HG02798 (cell line): ENCODE results near the gene GTF2F1.
A peak's percentile ranks its signal among the peaks of the same experiment; 100 is the strongest.
"Not testable (repeated sequence)": the region's sequence is repeated elsewhere in the genome, so short reads cannot be mapped to it uniquely, and the experiment has no call there.

Experiments used
- ATAC-seq: cut with Tn5 transposase; IDR thresholded peaks from one replicate; pipeline ENCODE4 v1.9.1; 2021; ENCODE audit warnings: mild to moderate bottlenecking; ENCODE audit not compliant: unreplicated experiment, poor library complexity

Gene GTF2F1

DNA sequence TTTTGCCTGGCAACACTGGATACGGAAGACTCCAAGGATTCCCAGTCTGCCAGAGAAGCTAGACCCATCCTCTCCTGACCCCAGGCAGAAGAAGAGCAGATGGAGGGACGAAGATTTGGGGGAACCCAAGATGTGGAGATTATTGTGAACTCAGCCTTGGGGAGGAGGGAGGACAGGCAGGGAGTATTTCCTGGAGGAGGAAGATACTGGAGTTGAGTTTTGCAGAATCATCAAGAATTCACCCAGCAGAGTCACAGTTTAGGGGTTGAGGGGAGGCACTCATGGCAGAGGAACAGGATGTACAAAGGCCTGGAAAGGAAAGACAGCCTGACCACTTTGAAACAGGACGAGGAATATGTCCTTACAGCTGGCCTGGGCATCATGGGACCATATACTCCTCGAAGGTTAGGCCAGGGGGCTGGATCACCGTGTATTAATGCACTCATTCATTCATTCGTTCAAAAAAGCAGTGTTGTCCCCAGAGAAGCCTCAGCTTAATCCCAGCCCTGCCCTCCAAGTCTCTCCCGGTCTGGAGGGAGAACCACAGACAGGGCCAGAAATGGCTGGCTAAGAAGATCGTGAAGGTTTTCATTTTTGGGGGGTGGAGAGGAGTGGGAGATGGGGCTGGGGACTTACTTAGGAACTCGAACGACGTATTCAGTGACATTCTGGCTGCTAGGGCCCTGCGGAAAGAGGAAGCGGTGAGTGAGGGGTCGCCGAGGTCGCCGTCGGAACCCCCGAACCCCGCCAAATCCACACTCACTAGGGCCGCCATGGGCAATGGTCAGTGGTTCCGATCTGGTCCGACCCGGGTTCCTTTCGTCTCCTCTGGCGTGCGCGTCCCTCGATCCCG, 517 bp downstream of the GTF2F1 start:
- ATAC-seq, result no peak

DNA sequence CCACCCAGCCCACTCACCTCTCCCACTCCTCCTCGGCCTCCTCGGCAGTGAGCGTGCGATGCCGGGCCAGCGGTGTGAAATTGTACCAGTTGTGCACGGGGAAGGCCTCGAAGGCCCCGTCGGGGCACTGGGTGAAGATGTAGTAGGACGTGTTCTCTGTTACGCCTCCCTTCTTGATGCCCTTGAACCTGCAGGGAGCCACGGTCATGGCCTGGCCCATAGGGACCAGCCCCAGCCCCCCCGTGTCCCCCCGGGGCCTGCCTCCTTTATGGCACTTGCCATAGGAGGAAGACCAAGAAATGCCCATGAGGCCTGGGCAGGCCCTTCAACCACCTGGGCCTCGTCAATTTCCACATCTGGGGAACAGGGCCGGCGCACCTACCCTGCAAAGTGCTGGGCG, 5.6 kb downstream of the GTF2F1 start:
- no peak for ATAC-seq

DNA sequence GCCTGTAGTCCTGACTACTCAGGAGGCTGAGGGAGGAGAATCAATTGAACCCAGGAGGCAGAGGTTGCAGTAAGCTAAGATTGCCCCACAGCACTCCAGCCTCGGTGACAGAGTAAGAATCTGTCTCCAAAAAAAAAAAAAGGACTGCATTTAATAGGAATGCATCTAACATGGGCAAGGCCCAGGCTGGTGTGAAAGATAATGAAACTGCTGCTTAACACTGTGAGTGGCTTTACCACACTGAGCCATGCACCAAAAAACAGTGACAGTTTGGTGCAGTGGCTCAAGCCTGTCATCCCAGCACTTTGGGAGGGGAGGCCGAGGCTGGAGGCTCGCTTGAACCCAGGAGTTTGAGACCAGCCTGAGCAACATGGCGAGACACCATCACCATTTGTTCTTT, 8.6 kb downstream of the GTF2F1 start:
- ATAC-seq, result no peak

DNA sequence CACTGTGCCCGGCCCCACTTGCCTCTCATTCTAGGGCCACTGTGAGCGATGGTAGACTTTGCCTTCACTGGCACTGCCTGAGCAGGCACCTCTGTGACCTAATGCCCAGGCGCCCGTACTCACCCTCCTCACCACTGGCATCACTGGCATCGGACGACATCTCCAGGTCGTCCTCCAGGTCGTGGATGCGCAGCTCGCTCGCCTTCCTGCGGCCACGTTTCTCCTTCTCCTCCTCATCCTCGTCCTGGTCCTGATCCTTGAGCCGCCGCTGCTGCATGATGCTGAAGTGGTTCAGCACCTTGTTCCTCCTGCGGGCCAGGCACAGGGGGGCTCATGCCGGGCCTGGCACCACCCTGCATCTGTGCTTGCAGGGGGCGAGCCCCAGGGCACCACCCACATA, 9.8 kb downstream of the GTF2F1 start:
- ATAC-seq, result no peak

DNA sequence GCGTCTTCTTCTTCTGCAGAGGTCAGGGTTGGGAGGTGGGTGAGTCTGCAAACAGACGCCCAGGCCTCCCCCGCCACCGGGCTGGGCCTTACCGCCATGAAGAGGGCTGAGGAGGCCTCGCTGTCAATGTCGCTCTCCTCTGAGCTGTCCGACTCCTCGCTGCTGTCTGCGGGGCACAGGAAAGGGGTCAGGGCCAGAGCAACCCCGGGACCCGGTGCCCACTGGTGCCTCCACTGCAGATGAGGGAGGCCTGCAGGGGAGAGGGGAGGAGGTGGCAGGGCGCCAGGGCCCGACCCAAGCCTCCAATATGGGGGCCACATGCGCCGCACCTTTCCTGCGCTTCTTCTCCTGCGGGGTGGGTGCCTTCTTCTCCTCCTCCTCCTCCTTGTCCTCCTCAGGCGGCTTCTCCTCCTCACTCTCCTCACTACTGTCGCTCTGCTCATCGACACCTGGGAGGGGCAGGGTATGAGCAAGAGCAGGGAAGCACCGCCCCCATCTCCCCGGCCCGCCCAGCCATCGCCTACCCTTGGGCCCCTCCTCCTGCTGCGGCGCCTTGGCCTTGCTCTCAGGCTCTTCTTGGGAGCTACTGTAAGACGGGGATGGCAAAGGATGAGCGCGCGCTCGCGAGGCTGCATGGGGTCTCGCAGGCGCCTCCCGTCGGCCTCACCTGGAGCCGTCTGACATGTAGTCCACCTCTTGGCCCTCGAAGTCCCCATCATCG, 11.8 kb downstream of the GTF2F1 start:
- no peak for ATAC-seq

DNA sequence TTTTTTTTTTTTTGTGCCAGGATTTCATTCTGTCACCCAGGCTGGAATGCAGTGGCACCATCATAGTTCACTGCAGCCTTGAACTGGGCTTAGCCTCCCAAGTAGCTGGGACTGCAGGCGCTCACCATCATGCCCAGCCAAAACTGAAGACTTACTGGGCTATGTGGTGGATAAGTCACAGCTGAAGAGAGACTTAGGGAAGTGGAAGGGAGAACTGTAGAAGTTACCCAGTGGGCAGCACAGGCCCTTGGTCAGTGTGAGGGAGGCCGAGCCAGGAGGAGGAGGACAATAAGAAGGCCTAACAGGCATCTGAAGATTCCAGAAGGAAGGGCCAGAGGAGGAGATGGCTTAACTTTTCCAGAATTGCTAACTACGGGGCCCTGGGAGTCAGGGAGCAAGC, 13.2 kb downstream of the GTF2F1 start:
- no peak for ATAC-seq

DNA sequence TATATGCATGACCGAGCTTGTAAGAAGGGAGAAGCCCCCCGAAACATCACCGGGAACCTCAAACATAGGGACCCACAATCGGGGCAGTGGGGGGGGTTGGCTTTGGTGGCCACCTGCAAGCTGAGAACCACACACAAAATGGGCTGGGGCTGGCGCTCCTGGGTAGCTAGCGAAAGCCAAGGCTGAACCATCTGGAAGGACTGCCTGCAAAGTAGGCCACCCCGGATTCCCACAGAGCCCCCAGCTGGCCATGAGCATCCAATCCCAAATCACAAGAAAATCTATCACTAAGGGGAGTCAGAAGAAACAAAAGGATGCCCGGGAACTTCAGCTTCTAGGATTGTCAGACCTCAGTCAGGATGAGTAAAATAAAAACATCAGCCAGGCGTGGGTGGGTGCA, 14.5 kb downstream of the GTF2F1 start:
- no peak for ATAC-seq

DNA sequence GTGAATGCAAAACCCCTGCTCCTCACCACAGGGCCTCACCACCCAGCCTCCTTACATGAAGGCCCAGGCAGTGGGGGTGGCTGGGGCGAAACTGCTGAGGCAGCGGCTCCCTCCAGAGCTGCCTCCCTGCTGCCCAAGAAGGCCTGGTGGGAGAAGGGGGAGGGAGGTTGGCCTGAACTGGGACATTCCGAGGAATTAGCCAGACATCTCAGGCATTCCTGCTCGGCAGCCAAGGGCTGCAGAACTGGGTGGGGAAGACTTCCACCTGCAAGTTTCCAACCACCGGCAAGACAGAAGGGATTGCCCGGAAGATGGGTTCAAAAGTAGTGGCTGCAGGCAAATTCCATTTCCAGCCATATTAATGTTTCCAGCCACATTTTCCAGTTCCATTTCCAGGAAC, 14.9 kb downstream of the GTF2F1 start:
- no peak for ATAC-seq

DNA sequence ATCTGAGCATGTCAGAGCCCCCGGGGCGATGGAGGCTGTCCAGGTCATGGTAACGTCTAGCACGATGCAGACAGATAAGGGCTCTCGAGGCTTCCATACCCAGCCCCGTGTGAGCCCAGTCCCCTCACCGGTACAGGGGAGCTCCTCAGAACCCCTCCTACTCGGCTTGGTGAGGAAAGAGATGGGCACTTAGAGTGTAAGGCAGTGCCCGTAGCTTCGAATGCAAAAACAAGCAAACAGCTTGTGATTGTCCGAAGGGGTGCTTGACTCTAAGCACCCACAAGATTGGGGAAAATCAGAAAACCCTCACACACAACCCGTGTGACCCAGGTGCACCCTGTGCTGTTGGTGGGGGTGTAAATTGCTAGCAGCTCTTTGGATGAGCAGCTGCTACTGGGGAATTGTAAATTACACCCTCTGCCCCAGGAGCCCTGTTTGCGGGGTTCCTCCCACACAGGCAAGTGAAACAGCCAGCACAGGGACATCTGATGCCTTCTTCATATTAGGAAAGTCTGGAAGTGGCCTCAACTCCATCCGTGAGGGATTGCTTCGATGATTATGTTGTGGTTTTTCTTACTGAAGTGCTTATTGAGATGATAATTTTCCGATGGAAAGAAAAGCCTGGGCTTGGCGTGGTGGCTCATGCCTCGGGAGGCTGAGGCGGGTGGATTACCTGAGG, 16.3 kb downstream of the GTF2F1 start:
- no peak for ATAC-seq

DNA sequence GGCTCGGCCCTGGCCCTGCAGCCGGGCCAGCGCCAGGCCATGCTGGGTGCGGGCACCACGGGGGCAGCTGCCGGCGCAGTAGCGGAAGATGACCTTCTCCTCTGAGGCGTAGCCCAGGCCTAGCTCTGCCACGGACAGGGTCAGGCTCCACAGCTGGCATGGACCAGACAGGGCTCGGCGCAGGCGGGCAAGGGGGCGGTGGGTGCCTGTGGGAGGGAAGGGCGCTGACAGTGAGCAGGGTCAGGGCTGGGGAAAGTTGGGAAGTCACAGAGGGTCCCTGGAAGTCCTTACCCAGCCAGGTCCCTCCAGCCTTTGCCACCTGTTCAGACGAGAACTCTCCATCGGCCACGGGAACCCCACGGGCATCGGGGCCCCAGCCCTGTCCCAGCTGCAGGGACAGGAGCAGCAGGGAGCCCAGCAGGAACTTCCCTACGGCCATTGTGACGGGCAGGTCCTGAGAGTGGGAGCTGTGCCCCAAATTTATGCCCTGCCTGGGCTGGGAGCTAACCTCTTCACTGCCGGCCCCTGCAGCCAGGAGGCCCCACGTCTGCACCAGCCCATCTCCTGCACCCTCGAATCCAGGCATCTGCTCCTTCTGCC, 17.5 kb downstream of the GTF2F1 start, which contains the start of gene PSPN:
TSS of gene PSPN (minus strand) at position 523 of the 600 bp plus-strand sequence. CDS start at position 439, 84 bp downstream.
- no peak for ATAC-seq

DNA sequence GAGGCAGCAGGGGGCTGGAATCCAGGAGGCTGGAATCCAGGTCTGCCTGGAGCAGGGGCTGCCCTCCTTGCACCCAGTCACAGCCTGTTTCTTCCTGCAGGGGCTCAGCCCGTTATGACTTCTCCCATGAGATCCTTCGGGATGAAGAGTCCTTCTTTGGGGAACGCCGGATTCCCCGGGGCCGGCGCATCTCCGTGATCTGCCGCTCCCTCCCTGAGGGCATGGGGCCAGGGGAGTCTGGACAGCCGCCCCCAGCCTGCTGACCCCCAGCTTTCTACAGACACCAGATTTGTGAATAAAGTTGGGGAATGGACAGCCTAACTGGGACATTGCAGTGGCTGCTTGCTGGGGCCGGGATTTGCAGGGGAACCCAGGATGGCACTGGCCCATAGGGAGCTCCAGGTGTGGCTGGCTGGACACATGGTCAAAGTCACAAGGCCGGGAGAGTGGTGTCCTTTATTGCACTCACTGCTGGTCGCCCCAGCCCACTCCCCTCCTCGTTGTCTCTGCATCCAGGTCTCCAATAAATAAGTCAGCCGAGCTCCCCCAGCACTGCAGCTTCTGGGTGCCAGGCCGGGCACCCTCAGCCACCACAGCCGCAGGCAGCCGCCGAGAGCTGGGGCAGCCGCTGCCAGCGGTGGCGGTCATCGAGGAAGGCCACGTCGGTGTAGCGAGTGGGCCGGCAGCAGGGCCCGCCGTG, 18.1 kb downstream of the GTF2F1 start:
- no peak for ATAC-seq

DNA sequence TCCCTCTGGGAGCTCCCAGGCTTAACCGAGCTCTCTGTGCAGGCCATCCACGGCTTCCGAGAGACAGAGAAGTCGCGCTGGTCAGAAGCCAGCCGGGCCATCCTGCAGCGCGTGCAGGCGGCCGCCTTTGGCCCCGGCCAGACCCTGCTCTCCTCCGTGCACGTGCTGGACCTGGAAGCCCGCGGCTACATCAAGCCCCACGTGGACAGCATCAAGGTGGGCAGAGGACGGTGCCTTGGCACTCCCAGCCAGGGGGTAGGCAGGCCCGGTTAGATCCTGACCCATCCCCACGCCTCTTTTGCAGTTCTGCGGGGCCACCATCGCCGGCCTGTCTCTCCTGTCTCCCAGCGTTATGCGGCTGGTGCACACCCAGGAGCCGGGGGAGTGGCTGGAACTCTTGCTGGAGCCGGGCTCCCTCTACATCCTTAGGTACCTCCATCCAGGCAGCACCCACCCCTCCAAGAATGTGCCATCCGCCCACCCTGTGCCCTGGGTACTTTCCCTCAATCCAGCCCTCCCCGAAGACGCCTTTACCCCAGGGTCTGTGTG, 18.7 kb downstream of the GTF2F1 start:
- ATAC-seq, result no peak

DNA sequence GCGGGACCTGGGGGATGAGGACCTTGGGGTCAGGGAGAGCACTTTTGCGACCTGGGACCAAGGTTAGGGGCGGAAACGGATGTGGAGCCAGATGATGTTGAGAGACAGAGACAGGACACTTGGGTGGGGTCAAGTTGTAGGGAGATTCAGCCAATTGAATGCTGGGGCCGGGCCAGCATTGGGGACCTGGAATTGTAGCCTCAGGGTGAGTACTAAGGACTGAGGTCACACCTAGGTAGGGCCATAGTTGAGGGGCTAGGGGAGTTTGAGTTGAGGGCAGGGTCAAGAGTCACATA, 19.2 kb downstream of the GTF2F1 start:
- ATAC-seq, result no peak

DNA sequence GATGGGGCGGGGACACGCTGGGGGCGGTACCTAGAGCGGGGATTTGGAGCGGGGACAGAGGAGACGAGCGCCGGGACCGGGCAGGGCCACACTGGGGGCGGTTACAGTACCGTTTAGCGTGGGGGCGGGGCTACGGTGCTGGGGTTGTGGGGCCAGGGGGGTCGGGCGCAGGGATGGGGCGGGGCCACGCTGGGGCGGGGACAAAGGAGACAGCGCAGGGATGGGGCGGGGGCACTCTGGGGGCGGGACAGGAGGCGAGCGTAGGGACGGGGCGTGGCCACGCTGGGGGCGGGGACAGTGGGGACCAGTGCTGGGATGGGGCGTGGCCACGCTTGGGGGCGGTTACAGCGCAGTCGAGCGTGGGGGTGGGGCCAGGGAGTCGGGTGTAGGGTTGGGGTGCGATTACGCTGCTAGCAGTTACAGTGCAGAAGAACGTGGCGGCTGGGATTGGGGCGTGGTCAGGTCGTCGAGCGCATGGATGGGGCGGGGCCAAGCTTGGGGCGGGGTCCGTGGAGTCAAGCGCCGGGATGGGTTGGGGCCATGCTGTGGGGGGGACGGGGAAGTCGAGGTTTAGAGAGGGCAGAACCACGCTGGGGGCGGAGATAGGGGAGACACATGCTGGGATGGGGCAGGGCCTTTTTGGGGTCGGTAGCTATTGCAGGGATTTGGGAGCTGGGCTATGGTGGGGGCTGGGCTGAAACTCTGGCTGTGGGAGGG, 19.7 kb downstream of the GTF2F1 start:
- ATAC-seq, result peak; percentile 68

DNA sequence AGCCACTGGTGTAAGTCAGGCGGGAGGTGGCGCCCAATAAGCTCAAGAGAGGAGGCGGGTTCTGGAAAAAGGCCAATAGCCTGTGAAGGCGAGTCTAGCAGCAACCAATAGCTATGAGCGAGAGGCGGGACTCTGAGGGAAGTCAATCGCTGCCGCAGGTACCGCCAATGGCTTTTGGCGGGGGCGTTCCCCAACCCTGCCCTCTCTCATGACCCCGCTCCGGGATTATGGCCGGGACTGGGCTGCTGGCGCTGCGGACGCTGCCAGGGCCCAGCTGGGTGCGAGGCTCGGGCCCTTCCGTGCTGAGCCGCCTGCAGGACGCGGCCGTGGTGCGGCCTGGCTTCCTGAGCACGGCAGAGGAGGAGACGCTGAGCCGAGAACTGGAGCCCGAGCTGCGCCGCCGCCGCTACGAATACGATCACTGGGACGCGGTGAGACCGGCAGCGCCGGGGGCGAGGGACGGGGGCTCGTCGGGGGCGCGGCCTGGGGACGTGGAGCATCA, 20.3 kb downstream of the GTF2F1 start, which contains the start of gene ALKBH7:
TSS of gene ALKBH7 (plus strand) at position 201 of the 502 bp plus-strand sequence. CDS start at position 228, 27 bp downstream.
- ATAC-seq, result peak; percentile 82

DNA sequence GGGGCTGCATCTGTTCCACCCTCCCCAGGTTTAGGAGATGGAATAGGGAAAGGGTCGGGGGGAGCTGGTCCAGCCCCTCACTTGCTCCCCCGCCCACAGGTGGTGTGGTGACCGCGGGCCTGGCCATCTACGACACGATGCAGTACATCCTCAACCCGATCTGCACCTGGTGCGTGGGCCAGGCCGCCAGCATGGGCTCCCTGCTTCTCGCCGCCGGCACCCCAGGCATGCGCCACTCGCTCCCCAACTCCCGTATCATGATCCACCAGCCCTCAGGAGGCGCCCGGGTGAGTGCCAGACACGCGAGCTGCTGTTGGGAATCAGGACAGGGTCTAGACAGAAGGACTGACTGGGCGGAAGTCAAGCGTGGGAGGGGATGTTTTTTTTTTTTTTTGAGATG, 28.6 kb downstream of the GTF2F1 start:
- no peak for ATAC-seq

DNA sequence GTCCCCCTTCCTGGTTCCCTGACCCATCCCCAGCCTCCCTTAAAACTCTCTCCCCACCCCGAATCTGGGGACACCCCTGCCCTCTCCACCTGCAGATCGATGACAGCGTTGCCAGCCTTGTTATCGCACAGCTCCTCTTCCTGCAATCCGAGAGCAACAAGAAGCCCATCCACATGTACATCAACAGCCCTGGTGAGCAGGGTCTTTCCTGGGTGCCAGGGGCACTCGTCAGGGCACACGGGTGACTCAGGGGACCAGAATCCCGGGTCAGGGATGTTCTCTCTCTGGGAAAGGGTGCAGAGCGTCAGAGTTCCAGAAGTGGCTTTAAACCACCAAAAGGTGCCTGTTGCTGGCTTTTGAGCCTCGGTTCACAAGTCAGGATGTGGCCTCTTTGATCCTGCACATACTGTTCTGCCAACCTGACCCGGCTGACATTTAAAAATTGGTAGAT, 30.6 kb downstream of the GTF2F1 start:
- ATAC-seq, result no peak

DNA sequence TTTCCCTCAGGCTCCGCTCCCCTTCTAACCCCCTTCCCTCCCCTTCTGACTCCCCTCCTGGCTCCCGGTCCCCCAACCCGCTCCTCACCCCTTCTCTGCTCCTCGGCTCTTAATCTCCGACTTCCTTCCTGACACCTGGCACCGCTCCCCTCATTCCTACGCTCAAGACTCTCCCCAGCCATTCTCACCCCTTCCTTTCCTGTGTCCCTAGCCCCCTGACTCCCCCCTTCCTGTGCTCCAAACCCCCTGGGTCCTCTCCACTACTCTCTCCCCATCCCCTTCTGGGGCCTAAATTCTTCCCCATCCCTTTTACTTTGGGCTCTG, 31.0 kb downstream of the GTF2F1 start:
- ATAC-seq, result no peak

DNA sequence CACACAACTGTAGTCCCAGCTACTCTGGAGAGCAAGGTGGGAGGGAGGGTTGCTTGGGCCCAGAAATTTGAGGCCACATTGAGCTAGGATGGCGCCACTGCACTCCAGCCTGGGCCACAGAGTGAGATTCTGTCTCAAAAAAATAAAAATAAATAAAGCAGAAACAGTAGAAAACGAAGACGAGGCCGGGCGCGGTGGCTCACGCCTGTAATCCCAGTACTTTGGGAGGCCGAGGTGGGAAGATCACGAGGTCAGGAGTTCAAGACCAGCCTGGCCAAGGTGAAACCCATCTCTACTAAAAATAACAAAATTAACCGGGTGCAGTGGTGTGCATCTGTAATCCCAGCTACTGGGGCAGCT, 32.1 kb downstream of the GTF2F1 start:
- ATAC-seq, result not testable (repeated sequence)
